ENCODE data around the gene ARMC7.
"Not testable (repeated sequence)": the region's sequence is repeated elsewhere in the genome, so short reads cannot be mapped to it uniquely, and the experiment has no call there.

The ARMC7 gene

DNA sequence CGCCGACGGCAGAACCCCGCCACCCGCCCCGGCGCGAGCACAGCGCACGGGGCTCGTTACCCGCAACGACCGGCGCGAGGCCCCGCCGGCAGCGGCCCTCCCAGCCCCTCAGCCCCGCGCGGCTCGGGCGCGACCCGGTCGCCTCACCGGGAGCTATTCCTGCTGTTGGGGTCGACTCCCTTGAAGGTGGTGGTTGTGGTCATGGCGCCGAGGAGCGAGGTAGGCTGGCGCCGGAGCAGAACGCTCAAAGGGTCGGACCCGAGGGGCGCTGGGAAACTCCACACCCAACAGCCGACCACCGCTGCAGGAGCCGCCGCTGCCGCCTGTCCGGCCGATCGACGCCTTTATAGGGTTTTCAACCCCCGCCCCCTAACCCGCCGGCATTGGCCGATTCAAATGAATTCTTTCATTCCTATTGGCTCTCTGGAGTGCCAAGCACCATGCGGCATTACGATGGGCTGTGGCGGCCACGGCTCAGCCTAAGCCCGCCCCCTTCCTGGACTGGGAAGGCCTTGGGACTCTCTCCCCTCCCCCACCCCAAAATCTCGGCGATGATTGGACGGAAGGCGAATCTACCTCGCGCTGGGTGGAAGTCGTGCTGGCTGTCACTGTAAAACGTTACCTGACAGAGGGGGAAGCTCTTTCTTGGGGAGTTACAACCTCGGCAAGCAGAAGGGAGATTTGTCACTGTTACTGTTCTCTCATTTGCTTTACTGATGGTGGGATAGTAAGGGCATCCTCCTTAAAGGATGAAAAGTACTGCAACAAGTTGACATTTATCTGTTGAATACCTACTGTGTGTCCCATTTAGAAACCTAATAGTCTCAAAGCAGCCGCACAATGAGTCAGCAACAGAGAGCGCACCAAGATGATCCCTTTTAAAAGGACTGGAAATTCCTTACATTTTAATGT, 44.7 kb downstream of the ARMC7 start, which contains the start of gene JPT1:
Gene JPT1, minus strand, starts transcription at position 318 of the 912 bp plus-strand sequence. Its CDS starts 115 bp downstream, at position 203.
- DNase-seq (ENCODE audit: low spot score), result peak; percentile 89

DNA sequence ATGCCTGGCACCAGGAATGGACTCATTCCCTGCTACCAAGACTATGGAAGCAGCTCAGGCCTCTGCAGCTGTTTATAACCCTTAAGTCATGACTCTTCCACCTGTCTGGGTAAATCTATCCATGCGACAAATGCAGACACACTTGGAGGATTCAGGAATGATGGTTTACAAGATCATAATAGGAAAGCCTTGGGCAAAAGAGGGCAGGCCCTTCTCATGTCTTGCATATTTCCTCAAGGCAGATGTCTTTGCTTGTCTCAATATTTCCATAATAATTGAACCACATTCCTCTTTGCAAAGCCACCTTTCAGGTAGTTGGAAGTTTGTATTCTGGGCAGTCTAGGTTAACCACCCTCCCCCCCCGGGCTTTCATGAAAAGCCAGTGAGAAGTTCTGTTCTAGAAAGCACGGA, 45.4 kb downstream of the ARMC7 start:
- DNase-seq (ENCODE audit: low spot score), result no peak

DNA sequence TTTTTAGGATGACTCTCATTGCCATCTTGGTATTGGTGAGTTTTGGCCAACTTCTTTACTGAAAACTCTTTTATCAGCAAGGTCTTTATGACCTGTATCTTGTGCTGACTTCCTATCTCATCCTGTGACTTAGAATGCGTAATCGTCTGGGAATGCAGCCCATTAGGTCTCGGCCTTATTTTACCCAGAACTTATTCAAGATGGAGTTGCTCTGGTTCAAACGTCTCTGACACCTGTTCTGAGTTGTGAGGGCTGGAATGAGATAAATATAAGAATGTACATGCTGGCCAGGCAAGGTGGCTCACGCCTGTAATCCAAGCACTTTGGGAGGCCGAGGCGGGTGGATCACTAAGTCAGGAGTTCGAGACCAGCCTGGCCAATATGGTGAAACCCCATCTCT, 48.7 kb downstream of the ARMC7 start:
- DNase-seq (ENCODE audit: low spot score), result not testable (repeated sequence)

DNA sequence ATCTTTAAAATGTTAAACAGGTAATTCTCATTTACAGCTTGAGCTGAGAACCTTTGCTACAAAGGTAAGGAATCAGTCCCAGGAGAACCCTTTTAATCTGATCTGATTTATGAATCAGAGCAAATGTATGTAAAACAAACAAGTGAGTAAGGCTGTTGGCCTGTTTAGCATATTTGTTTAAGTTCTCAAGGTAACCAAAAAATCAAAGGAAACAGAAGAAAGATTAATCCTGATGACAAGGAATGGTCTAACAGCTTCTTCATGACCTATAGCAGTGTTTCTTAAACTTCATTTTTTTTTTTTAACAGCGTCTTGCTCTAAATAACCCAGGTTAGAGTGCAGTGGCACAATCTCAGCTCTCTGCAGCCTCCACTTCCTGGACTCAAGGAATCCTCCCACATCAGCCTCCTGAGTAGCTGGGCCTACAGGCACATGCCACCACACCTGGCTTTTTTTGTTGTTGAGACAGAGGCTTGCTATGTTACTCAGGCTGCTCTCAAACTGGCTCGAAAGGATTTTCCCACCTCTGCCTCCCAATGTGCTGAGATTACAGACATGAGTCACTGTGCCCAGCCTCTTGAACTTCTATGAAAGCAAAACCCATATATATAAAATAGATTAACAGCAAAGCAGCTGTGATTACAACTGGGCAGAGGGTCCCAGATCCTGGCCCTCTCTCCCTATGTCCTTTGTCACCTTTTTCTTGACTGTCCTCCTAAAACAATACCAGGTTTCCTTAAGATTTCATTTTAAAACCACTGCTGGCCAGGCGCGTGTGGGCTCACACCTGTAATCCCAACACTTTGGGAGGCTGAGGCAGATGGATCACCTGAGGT, 49.6 kb downstream of the ARMC7 start:
- no peak for DNase-seq (ENCODE audit: low spot score)

DNA sequence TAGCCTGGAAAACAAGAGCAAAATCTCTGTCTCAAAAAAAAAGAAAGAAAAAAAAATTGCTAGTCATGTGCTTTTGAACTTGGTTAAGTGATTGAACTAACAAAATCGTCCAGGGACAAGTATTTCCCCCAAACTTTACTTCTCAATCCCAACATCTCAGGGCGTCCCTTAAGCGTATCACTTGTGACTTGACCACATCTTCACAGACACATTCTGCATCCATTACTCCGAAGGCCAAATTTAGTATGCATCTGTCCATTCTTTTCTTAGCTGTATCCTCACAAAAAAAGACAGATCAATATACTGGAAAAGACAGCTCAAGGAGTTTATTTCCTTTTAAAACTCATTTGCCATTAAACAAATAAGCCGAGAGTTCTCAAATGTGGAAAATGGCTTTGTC, 50.4 kb downstream of the ARMC7 start:
- DNase-seq (ENCODE audit: low spot score), result no peak

DNA sequence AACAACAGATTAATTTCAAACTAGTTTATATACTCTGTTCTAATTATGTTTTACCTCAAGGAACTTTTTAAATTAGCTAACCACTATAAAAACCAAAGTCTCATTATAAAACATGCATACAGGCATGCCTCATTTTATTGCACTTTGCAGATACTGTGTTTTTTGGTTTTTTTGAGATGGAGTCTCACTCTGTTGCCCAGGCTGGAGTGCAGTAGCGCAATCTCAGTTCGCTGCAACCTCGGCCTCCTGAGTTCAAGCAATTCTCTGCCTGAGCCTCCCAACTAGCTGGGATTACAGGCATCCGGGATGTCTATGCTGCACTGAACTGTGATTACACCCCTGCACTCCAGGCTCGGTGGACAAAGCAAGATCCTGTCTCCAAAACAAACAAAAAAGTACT, 53.3 kb downstream of the ARMC7 start:
- DNase-seq (ENCODE audit: low spot score), result no peak

DNA sequence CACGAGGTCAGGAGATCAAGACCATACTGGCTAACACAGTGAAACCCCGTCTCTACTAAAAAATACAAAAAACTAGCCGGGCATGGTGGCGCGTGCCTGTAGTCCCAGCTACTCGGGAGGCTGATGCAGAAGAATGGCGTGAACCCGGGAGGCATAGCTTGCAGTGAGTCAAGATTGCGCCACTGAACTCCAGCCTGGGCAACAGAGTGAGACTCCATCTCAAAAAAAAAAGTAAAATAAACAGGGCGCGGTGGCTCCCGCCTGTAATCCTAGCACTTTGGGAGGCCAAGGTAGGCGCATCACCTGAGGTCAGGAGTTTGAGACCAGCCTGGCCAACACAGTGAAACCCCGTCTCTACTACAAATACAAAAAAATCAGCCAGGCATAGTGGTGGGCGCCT, 54.8 kb downstream of the ARMC7 start:
- not testable (repeated sequence) for DNase-seq (ENCODE audit: low spot score)

DNA sequence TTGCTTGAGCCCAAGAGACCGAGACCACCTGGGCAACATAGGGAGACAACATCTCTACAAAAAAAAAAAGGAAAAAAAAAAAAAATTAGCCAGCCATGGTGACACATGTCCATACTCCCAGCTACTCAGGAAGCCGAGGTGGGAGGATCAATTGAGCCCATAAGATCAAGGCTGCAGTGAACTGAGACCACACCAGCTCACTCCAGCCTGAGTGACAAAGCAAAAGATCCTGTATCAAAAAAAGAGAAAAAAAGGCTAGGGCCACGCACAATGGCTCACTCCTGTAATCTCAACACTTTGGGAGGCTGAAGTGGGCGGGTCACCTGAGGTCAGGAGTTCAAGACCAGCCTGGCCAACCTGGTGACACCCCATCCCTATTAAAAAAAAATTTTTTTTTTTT, 59.2 kb downstream of the ARMC7 start:
- DNase-seq (ENCODE audit: low spot score), result no peak

DNA sequence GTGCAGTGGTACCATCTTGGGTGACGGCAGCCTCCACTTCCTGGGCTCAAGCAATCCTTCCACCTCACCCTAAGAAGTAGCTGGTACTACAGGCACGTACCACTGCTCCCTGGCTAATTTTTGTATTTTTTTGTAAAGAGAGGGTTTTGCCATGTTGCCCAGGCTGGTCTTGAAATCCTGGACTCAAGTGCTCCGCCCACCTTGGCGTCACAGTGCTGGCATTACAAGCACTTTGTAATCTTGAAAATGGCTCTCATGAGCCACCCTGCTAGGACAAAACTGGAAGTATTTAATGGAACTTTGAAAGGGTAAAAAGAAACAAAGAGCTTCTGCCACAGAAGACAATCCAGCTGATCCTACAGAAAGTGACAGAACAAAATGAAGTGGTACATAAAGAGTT, 63.8 kb downstream of the ARMC7 start:
- no peak for DNase-seq (ENCODE audit: low spot score)

DNA sequence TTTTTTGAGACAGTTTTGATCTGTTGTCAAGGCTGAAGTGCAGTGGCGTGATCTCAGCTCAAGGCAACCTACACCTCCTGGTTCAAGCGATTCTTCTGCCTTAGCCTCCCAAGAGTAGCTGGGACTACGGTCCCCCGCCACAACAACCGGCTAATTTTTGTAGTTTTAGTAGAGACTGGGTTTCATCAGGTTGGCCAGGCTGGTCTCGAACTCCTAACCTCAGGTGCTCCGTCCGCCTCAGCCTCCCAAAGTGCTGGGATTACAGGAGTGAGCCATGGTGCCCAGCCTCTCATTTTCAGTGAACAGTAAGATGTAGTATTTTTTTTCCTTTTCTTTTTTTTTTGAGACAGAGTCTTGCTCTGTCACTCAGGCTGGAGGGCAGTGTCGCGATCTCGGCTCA, 65.2 kb downstream of the ARMC7 start:
- DNase-seq (ENCODE audit: low spot score), result no peak

DNA sequence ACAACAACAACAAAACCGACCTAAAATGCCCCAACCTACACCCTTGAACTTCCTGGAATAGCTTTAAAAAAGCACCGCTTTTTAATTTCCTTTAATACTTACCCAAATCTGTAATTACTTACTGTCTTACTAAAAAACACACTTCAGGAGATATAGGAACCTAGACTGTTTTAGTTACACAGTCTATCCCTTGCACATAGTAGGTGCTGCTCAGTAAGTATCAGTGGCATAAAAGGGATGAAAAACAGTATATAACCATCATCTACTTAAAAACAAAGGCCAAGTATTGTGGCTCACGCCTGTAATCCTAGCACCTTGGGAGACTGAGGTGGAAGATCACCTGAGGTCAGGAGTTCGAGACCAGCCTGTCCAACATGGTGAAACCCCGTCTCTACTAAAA, 66.9 kb downstream of the ARMC7 start:
- no peak for DNase-seq (ENCODE audit: low spot score)

DNA sequence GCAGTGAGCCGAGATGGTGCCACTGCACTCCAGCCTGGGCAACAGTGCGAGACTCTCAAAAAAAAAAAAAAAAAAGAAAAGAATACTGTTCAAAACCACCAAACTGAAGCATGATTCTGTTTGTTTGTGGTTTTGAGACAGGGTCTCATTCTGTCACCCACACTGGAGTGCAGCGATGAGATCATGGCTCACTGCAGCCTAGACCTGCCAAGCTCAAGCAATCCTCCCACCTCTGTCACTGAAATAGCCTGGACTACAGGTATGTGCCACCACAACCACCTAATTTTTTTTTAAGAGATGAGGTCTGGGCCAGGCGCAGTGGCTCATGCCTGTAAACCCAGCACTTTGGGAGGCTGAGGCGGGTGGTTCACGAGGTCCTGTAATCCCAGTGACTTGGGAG, 68.7 kb downstream of the ARMC7 start:
- no peak for DNase-seq (ENCODE audit: low spot score)

All from HuH-7.5 (cell line).